Measurements from ENCODE around the gene EXOC6B. TPM values are rescaled to one million over a fixed set of nuclear protein-coding genes. Genes with fewer than 3 reads are reported as not detected.
"Not testable (repeated sequence)": the region's sequence is repeated elsewhere in the genome, so short reads cannot be mapped to it uniquely, and the experiment has no call there.

Gene EXOC6B
- total RNA-seq, 6 experiments from 2014 or later = 7.8 to 15.1 (median 9.1) TPM

DNA sequence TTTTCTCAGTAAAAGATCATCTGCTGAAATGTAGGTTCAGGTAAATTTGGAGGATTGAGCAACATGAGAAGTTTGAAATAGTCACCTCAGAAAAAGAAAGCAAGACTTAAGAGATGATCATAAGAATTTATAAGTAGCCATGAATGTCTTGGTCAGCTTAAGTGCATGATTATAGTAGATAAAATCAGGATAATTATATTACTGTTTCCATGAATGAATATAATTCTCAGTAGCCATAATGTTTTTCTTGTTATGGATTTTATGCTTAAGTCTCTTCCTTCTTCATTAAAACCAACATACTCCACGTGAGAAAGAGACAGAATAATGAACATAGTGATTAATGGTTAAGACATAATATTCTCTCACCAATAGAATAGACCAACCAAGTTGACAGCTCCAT, 223.7 kb downstream of the EXOC6B start:
- ATAC-seq (no peak), DNase-seq (no peak)
- TF ChIP-seq, protein P1, sequence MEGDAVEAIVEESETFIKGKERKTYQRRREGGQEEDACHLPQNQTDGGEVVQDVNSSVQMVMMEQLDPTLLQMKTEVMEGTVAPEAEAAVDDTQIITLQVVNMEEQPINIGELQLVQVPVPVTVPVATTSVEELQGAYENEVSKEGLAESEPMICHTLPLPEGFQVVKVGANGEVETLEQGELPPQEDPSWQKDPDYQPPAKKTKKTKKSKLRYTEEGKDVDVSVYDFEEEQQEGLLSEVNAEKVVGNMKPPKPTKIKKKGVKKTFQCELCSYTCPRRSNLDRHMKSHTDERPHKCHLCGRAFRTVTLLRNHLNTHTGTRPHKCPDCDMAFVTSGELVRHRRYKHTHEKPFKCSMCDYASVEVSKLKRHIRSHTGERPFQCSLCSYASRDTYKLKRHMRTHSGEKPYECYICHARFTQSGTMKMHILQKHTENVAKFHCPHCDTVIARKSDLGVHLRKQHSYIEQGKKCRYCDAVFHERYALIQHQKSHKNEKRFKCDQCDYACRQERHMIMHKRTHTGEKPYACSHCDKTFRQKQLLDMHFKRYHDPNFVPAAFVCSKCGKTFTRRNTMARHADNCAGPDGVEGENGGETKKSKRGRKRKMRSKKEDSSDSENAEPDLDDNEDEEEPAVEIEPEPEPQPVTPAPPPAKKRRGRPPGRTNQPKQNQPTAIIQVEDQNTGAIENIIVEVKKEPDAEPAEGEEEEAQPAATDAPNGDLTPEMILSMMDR (IDR thresholded peaks at IDR 0.05) = no peak
- no peak for TF ChIP-seq POLR2A (IDR thresholded peaks at IDR 0.05)
- Histone ChIP-seq H3K27me3 (no peaks in the 10 kb centered on the region), H3K4me1 (no peaks in the 10 kb centered on the region), H3K9me3 (no peaks in the 10 kb centered on the region), H3K36me3 (no peaks in the 10 kb centered on the region), H3K4me3 (no peak overlapping the region), H3K27ac (no peak overlapping the region)
- intact Hi-C loops (cut with DNase I) = no loop called here
- WGBS (ENCODE audit: insufficient coverage, low coverage, low lambda C conversion rate, missing lambda C conversion rate) = 79% methylated on average over 1 of the region's 1 CpG

DNA sequence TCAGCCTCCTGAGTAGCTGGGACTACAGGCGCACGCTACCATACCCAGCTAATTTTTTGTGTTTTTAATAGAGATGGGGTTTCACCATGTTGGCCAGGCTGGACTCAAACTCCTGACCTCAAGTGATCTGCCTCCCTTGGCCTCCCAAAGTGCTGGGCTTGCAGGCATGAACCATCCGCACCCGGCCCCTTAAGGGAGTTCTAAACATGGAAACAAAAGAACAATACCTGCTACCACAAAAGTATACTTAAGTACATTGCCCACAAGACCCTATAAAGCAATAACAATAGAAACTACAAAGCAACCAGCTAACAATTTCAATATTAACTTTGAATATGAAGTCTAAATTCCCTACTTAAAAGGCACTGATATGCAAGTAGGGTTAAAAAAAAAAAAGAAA, 242.0 kb downstream of the EXOC6B start:
- ATAC-seq; intact Hi-C loops (cut with DNase I): not testable (repeated sequence)
- WGBS (ENCODE audit: insufficient coverage, low coverage, low lambda C conversion rate, missing lambda C conversion rate) = 91% methylated on average over 4 of the region's 4 CpGs

DNA sequence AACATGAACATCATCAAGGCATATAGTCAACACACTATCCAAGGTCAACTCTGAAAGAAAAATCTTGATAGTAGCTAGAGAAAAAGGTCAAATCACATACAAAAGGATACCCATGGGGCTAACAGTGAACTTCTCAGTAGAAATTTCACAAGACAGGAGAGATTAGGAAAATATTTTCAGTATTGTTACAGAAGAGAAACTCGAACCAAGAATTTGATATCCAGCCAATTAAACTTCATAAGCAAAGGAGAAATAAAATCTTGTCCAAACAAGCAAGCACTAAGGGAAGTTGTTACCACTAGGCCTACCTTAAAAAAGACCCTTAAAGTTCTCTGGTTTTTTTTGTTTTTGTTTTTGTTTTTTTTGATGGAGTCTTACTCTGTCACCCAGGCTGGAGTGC, 242.5 kb downstream of the EXOC6B start:
- TF ChIP-seq POLR2A (IDR thresholded peaks at IDR 0.05) = no peak
- TF ChIP-seq, protein P1 (IDR thresholded peaks at IDR 0.05) = no peak
- WGBS (ENCODE audit: insufficient coverage, low coverage, low lambda C conversion rate, missing lambda C conversion rate) = 50% methylated on average over 1 of the region's 1 CpG
- Histone ChIP-seq H3K27ac (no peak overlapping the region), H3K27me3 (no peaks in the 10 kb centered on the region), H3K9me3 (no peaks in the 10 kb centered on the region), H3K4me3 (no peak overlapping the region), H3K36me3 (no peaks in the 10 kb centered on the region), H3K4me1 (no peaks in the 10 kb centered on the region)
- ATAC-seq (no peak), DNase-seq (no peak)
- intact Hi-C loops (cut with DNase I) = no loop called here

More for the DNA sequence above, 242.0 kb downstream of the EXOC6B start:
- H3K4me3 ChIP-seq, H3K36me3 ChIP-seq, H3K27ac ChIP-seq, H3K4me1 ChIP-seq, H3K27me3 ChIP-seq, DNase-seq, H3K9me3 ChIP-seq: not testable (repeated sequence)

DNA sequence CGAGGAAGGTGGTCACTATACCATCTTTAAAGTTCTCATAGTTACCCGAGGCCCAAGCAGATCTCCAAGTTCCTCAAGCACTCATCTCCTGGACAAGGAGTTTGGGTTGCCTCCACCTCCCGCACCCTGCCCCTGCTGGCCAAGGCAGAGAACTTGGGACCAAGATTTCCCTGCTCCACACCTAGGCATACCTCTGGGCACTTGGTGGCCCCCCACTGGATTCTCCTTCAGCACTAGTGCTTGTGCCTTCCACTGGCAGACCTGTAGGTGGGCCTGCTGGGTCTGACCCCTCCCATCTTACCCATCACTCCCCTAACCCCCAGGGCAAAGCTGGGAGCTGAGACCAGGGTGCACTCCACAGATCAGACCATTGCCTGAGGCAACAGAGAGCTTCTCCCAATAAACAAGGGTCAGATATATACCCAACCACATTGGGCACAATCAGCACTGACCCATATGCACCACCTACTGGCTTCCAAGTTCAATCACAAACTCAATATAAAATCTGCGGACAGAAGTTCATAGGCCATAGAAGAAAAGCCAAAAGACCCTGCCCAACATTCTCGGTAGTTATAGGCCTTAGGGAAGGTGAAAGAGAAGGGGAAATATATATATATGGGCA, 244.2 kb downstream of the EXOC6B start:
- intact Hi-C loops (cut with DNase I) = no loop called here
- Histone ChIP-seq H3K4me3 (no peak overlapping the region), H3K36me3 (no peaks in the 10 kb centered on the region), H3K27ac (no peak overlapping the region), H3K27me3 (no peaks in the 10 kb centered on the region), H3K4me1 (no peaks in the 10 kb centered on the region), H3K9me3 (no peaks in the 10 kb centered on the region)
- DNase-seq = no peak
- WGBS (ENCODE audit: insufficient coverage, low coverage, low lambda C conversion rate, missing lambda C conversion rate) = 66% methylated on average over 5 of the region's 5 CpGs
- TF ChIP-seq POLR2A (IDR thresholded peaks at IDR 0.05) = no peak
- TF ChIP-seq, protein P1 (IDR thresholded peaks at IDR 0.05) = peak in 1 of 4 donors; percentile 5
- ATAC-seq = peak in 1 of 4 donors; percentile 19

DNA sequence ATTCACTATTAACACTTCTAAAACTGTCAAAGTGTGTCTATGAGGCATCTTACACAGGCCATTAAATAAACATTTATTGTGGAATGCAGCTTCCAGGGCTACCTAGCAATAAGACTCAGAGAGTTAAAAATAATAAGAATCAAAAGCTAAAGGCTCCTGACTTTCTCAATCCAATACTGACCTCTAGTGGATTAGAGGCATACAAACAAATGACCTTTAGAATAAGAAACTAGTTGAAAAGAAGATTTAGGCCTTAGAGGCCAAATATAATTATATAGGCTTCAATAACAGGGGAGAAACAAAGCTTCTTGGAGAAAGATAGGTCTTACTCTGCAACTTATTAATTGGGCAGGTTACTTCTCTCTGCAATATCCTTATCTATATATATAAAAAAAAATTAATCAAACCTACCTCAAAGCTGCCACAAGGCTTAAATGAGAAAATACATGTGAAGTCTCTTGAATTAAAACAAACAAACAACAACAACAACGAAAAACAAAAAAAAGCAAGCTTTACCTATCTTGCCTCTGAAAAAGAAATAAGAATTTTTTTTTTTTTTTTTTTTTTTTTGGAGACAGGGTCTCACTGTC, 246.1 kb downstream of the EXOC6B start:
- ATAC-seq (peak; percentile 66 to 81 (median 74)), DNase-seq (no peak)
- Histone ChIP-seq H3K4me1 (no peaks in the 10 kb centered on the region), H3K36me3 (no peaks in the 10 kb centered on the region), H3K27ac (no peak overlapping the region), H3K27me3 (no peaks in the 10 kb centered on the region), H3K9me3 (no peaks in the 10 kb centered on the region), H3K4me3 (no peak overlapping the region)
- WGBS (ENCODE audit: insufficient coverage, low coverage, low lambda C conversion rate, missing lambda C conversion rate) = 3% methylated on average over 1 of the region's 1 CpG
- TF ChIP-seq, protein P1 (IDR thresholded peaks at IDR 0.05) = peak; percentile 61 to 76 (median 70)
- no peak for TF ChIP-seq POLR2A (IDR thresholded peaks at IDR 0.05)
- intact Hi-C loops (cut with DNase I) = no loop called here
